ENCODE results near the gene CCDC92.

DNA sequence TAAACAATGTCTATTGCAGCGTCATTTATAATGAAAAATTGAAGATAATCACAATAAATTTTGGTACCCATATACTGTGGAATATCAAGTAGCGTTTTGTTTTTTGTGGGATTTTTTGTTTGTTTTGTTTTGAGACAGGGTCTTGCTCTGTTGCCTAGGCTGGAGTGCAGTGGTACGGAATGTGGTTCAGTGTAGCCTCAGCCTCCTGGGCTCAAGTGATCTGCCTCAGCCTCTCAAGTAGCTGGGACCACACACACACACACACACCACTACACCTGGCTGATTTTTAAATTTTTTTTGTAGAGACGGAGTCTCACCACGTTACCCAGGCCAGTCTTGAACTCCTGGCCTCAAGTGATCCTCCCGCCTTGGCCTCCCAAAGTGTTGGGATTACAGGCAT is 6.9 kb upstream of the CCDC92 start:
- TF ChIP-seq GATA2 (IDR thresholded peaks at IDR 0.05; ENCODE audit: low read depth, low read length) (no peak), GATA3 (IDR thresholded peaks at IDR 0.05; ENCODE audit: low read depth, low read length) (no peak)

All from SH-SY5Y (cell line).